ENCODE results near the gene TNIK.
A peak's percentile ranks its signal among the peaks of the same experiment; 100 is the strongest.

Gene TNIK

DNA sequence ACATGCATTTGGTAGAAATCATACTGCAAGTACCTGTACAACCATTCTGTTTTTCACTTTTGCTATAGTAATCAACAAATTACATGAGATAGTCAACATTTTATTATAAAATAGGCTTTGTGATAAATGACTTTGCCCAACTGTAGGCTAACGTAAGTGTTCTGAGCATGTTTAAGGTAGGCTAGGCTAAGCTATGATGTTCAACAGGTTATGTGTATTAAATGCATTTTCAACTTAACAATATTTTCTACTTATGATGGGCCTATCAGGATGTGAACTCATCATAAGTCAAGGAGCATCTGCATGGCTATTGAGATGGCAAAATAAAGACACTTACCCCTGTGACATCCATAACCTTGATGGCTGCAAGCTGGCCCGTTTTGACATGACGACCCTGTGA lies 232.4 kb downstream of the TNIK start:
- CTCF ChIA-PET = interaction anchor here (1.1 kb wide), 1 partner anchor 16 kb away, joined by 3 read pairs; no protein-coding TSS in a partner anchor
- TF ChIP-seq, protein P1, sequence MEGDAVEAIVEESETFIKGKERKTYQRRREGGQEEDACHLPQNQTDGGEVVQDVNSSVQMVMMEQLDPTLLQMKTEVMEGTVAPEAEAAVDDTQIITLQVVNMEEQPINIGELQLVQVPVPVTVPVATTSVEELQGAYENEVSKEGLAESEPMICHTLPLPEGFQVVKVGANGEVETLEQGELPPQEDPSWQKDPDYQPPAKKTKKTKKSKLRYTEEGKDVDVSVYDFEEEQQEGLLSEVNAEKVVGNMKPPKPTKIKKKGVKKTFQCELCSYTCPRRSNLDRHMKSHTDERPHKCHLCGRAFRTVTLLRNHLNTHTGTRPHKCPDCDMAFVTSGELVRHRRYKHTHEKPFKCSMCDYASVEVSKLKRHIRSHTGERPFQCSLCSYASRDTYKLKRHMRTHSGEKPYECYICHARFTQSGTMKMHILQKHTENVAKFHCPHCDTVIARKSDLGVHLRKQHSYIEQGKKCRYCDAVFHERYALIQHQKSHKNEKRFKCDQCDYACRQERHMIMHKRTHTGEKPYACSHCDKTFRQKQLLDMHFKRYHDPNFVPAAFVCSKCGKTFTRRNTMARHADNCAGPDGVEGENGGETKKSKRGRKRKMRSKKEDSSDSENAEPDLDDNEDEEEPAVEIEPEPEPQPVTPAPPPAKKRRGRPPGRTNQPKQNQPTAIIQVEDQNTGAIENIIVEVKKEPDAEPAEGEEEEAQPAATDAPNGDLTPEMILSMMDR (IDR thresholded peaks at IDR 0.05; ENCODE audit: insufficient read depth, low read length, missing control alignments) = no peak
- no peak overlapping the region for H3K4me3 ChIP-seq (ENCODE audit: low read depth, low read length)
- no peak for DNase-seq (ENCODE audit: low read depth, low spot score)
- POLR2A ChIA-PET = no interaction called here

- ChIA-PET POLR2A (no interaction called here), CTCF (interaction anchor here (1.1 kb wide), 1 partner anchor 16 kb away, joined by 3 read pairs; no protein-coding TSS in a partner anchor)
- no peak for DNase-seq (ENCODE audit: low read depth, low spot score)
- no peak overlapping the region for H3K4me3 ChIP-seq (ENCODE audit: low read depth, low read length)
- TF ChIP-seq, protein P1 (IDR thresholded peaks at IDR 0.05; ENCODE audit: insufficient read depth, low read length, missing control alignments) = no peak
Observed at GRCh38 chr3:171227359-171227758, 232.8 kb downstream of the TNIK start.

DNA sequence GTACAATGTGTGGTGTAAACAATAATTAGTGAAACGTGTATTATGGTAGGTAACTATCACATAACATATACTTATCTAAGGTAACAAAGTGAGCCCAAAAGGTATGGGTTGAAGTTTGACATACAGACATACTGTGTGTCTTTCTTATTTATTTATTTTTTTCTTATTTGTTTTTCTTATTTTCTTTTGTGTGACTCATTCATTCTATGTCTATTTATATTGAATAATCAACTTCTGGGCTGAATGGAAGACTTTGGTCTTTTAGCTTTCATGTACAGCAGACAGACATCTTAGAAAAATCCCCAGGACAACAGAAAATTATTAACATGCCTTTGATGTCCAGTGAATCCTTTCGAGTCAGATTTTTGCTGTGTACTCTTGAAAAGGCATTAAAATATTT lies 233.4 kb downstream of the TNIK start:
- H3K4me3 ChIP-seq (ENCODE audit: low read depth, low read length) = no peak overlapping the region
- CTCF ChIA-PET = interaction anchor here (1.1 kb wide), 1 partner anchor 17 kb away, joined by 3 read pairs; no protein-coding TSS in a partner anchor
- DNase-seq (ENCODE audit: low read depth, low spot score) = no peak
- POLR2A ChIA-PET = no interaction called here
- TF ChIP-seq, protein P1 (IDR thresholded peaks at IDR 0.05; ENCODE audit: insufficient read depth, low read length, missing control alignments) = no peak

DNA sequence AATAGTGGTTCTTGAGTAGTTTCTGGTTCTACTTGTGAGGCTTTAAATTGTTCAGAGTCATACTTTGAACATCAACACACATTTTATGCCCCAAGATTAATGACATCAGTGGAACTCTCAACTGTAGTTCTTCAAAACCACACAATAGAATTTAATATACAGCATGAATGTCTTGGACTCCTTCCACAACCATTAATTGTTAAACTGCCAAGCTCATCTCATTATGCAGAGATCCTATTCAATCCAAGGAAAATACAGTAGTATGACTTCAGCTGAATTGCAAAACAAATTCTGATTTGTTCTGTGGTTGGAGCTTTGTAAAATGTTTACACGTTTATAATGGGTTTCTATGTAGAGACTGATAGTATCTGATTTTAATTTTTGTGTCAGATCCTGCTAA lies 234.5 kb downstream of the TNIK start:
- H3K4me3 ChIP-seq (ENCODE audit: low read depth, low read length) = no peak overlapping the region
- POLR2A ChIA-PET = no interaction called here
- DNase-seq (ENCODE audit: low read depth, low spot score) = peak; percentile 46
- TF ChIP-seq, protein P1 (IDR thresholded peaks at IDR 0.05; ENCODE audit: insufficient read depth, low read length, missing control alignments) = no peak
- CTCF ChIA-PET = no interaction called here

- CTCF ChIA-PET = no interaction called here
- TF ChIP-seq, protein P1 (IDR thresholded peaks at IDR 0.05; ENCODE audit: insufficient read depth, low read length, missing control alignments) = no peak
- no peak overlapping the region for H3K4me3 ChIP-seq (ENCODE audit: low read depth, low read length)
- POLR2A ChIA-PET = no interaction called here
- no peak for DNase-seq (ENCODE audit: low read depth, low spot score)
Observed at GRCh38 chr3:171225165-171225564, 235.0 kb downstream of the TNIK start.

GRCh38 chr3:171223396-171223795 lies 236.8 kb downstream of the TNIK start:
- POLR2A ChIA-PET = no interaction called here
- H3K4me3 ChIP-seq (ENCODE audit: low read depth, low read length) = no peak overlapping the region
- CTCF ChIA-PET = no interaction called here
- no peak for DNase-seq (ENCODE audit: low read depth, low spot score)
- TF ChIP-seq, protein P1 (IDR thresholded peaks at IDR 0.05; ENCODE audit: insufficient read depth, low read length, missing control alignments) = no peak
